VCaP (cell line): ENCODE measurements around the gene POLR3A.
A peak's percentile ranks its signal among the peaks of the same experiment; 100 is the strongest.

ENCODE experiments used
- H3K27ac ChIP-seq: fragments of 450-650 bp; 2 replicates; pipeline ENCODE4 v1.5.1; 2017
- TF ChIP-seq, protein P1 (sequence below): fragments of 450-650 bp; conservative IDR thresholded peaks from 2 replicates; pipeline ENCODE4 v1.5.1; 2017; ENCODE audit warnings: mild to moderate bottlenecking, moderate library complexity

Gene POLR3A

DNA sequence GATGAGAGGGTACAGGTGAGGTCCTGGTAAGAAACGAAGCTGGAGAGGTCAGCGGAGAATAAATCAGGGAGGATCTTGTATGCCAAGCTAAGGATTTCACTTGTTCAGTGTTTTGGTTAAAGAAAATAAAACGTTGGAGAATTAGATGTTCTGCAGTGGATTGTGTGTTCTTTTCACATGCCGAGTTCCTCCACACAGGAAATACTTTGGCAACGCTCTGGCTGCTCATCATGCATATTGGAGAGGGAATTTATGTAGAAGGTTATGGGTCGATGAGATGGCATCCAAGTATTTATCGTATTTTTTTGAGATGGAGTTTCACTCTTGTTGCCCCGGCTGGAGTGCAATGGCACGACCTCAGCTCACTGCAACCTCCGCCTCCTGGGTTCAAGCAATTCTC lies 15.4 kb upstream of the POLR3A start:
- TF ChIP-seq, protein P1, sequence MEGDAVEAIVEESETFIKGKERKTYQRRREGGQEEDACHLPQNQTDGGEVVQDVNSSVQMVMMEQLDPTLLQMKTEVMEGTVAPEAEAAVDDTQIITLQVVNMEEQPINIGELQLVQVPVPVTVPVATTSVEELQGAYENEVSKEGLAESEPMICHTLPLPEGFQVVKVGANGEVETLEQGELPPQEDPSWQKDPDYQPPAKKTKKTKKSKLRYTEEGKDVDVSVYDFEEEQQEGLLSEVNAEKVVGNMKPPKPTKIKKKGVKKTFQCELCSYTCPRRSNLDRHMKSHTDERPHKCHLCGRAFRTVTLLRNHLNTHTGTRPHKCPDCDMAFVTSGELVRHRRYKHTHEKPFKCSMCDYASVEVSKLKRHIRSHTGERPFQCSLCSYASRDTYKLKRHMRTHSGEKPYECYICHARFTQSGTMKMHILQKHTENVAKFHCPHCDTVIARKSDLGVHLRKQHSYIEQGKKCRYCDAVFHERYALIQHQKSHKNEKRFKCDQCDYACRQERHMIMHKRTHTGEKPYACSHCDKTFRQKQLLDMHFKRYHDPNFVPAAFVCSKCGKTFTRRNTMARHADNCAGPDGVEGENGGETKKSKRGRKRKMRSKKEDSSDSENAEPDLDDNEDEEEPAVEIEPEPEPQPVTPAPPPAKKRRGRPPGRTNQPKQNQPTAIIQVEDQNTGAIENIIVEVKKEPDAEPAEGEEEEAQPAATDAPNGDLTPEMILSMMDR = no peak
- no peak overlapping the region; the same call in 1 of the 2 replicates for H3K27ac ChIP-seq

DNA sequence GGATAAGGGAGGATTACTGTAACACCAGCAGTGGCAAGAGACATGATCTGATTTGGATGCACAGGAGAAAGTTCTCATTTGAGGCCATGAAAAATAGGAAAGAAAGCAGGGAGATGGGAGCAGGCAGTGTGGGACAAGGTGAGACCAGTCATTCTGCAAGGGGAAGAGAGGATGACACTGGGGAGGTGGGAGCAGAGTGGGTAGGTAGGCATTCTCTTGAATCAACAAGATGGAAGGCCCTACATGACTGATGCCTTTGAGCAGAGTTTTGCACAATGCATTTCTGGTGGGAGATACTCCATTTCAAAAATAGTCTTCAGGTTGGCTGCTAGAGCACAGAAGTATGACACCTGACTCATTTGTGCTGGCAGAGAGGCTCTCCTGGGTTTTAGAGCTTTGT lies 14.9 kb upstream of the POLR3A start:
- TF ChIP-seq, protein P1 = no peak
- no peak overlapping the region; the same call in 1 of the 2 replicates for H3K27ac ChIP-seq

GRCh38 chr10:78042752-78043104 lies 13.4 kb upstream of the POLR3A start:
- no peak overlapping the region; the same call in 1 of the 2 replicates for H3K27ac ChIP-seq
- TF ChIP-seq, protein P1 = no peak

- peak overlapping the region; percentile 24; the same call in 1 of the 2 replicates for H3K27ac ChIP-seq
- TF ChIP-seq, protein P1 = no peak
Measured at GRCh38 chr10:78042058-78042751, 12.9 kb upstream of the POLR3A start.

GRCh38 chr10:78041170-78042057 lies 12.1 kb upstream of the POLR3A start:
- TF ChIP-seq, protein P1 = no peak
- H3K27ac ChIP-seq = peak overlapping the region; percentile 24; the same call in 1 of the 2 replicates

GRCh38 chr10:78039743-78040142 lies 10.4 kb upstream of the POLR3A start:
- no peak overlapping the region; the same call in 1 of the 2 replicates for H3K27ac ChIP-seq
- TF ChIP-seq, protein P1 = no peak

- H3K27ac ChIP-seq = peak overlapping the region; percentile 78
- TF ChIP-seq, protein P1 = no peak
Measured at GRCh38 chr10:78038791-78039547, 9.7 kb upstream of the POLR3A start.
